ENCODE results near the gene CRYGN. TPM values are rescaled to one million over a fixed set of nuclear protein-coding genes. Genes with fewer than 3 reads are reported as not detected.

CRYGN gene
- total and polyA plus RNA-seq, 9 of the 15 experiments (the other 6 are each of a cell fraction or from before 2014, with no cell fraction given), result not detected

- TF ChIP-seq, protein P1, sequence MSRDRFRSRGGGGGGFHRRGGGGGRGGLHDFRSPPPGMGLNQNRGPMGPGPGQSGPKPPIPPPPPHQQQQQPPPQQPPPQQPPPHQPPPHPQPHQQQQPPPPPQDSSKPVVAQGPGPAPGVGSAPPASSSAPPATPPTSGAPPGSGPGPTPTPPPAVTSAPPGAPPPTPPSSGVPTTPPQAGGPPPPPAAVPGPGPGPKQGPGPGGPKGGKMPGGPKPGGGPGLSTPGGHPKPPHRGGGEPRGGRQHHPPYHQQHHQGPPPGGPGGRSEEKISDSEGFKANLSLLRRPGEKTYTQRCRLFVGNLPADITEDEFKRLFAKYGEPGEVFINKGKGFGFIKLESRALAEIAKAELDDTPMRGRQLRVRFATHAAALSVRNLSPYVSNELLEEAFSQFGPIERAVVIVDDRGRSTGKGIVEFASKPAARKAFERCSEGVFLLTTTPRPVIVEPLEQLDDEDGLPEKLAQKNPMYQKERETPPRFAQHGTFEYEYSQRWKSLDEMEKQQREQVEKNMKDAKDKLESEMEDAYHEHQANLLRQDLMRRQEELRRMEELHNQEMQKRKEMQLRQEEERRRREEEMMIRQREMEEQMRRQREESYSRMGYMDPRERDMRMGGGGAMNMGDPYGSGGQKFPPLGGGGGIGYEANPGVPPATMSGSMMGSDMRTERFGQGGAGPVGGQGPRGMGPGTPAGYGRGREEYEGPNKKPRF (IDR thresholded peaks at IDR 0.05; ENCODE audit: low read depth, low read length), result no peak
Observed at GRCh38 chr7:151472644-151473380, 32.9 kb upstream of the CRYGN start (continued).

- H3K27ac ChIP-seq (ENCODE audit: extremely low read depth, low read depth, low read length), result no peak overlapping the region
- intact Hi-C loops (cut with micrococcal nuclease), result no loop called here
- no peaks in the 10 kb centered on the region for H4K20me1 ChIP-seq (replicated peaks; ENCODE audit: control insufficient read depth, insufficient read depth, low read length)
- H3K4me2 ChIP-seq (ENCODE audit: insufficient read depth, low read length), result no peak overlapping the region
- ChIA-PET CTCF (ENCODE audit: low intra/inter-chr PET ratio) (no interaction called here), POLR2A (interaction anchor here (0.6 to 2.3 kb wide), 5 partner anchors 8 to 46 kb away, joined by 3 to 6 read pairs (median 4); no protein-coding TSS in a partner anchor)
- no peak overlapping the region for H2AFZ ChIP-seq (ENCODE audit: low read depth, low read length)
- in situ Hi-C loops (cut with MboI), result no loop called here
- TF ChIP-seq MBD2 (IDR thresholded peaks at IDR 0.05; ENCODE audit: borderline replicate concordance, low read depth), result no peak
- TF ChIP-seq ZNF764 (CRISPR knock-in tag; IDR thresholded peaks at IDR 0.05; ENCODE audit: low read depth), result no peak
- TF ChIP-seq ILF3 (IDR thresholded peaks at IDR 0.05; ENCODE audit: borderline replicate concordance), result no peak
- no peak for TF ChIP-seq FOXA3 (CRISPR knock-in tag; conservative IDR thresholded peaks at IDR 0.05 in 1 of 2, IDR thresholded peaks at IDR 0.05 in 1 of 2)
- no peak for TF ChIP-seq ZNF143 (CRISPR knock-in tag; IDR thresholded peaks at IDR 0.05)
- no peak for TF ChIP-seq FOXP1 (CRISPR knock-in tag; IDR thresholded peaks at IDR 0.05)
- TF ChIP-seq U2AF2 (optimal IDR thresholded peaks at IDR 0.05; ENCODE audit: low read depth, low read length), result no peak
- no peak for TF ChIP-seq PRMT5 (CRISPR knock-in tag; IDR thresholded peaks at IDR 0.05)
- no peak for TF ChIP-seq MECOM (CRISPR knock-in tag; IDR thresholded peaks at IDR 0.05)
- TF ChIP-seq, protein P2, sequence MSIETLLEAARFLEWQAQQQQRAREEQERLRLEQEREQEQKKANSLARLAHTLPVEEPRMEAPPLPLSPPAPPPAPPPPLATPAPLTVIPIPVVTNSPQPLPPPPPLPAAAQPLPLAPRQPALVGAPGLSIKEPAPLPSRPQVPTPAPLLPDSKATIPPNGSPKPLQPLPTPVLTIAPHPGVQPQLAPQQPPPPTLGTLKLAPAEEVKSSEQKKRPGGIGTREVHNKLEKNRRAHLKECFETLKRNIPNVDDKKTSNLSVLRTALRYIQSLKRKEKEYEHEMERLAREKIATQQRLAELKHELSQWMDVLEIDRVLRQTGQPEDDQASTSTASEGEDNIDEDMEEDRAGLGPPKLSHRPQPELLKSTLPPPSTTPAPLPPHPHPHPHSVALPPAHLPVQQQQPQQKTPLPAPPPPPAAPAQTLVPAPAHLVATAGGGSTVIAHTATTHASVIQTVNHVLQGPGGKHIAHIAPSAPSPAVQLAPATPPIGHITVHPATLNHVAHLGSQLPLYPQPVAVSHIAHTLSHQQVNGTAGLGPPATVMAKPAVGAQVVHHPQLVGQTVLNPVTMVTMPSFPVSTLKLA (conservative IDR thresholded peaks at IDR 0.05), result no peak
- TF ChIP-seq RBM15 (IDR thresholded peaks at IDR 0.05; ENCODE audit: insufficient read depth, low read length), result no peak
- no peak for TF ChIP-seq ZNF384 (IDR thresholded peaks at IDR 0.05; ENCODE audit: low read depth, low read length)
- no peak for TF ChIP-seq MAFG (tag; conservative IDR thresholded peaks at IDR 0.05)
- H3K36me3 ChIP-seq (ENCODE audit: control insufficient read depth, insufficient read depth, low read length), result peaks cover 95% of the 10 kb centered on the region
- ATAC-seq, result no peak
- no peak for DNase-seq (ENCODE audit: extremely low read depth in 1 of 4, low spot score in 3 of 4)
- H3K9me3 ChIP-seq (replicated peaks; ENCODE audit: control insufficient read depth, insufficient read depth, low read depth, low read length), result no peaks in the 10 kb centered on the region
- WGBS (ENCODE audit: insufficient coverage, low coverage, missing lambda C conversion rate), result 95% methylated on average over 2 of the region's 2 CpGs
- H3K79me2 ChIP-seq (ENCODE audit: control insufficient read depth, insufficient read depth, low read length), result peaks cover 15% of the 10 kb centered on the region
- H3K9ac ChIP-seq (ENCODE audit: insufficient read depth in 1 of 2, low read depth in 2 of 2, low read length in 2 of 2), result no peak overlapping the region
- H3K4me1 ChIP-seq (replicated peaks in 1 of 2; ENCODE audit: control insufficient read depth in 2 of 2, insufficient read depth in 2 of 2, low read length in 2 of 2), result 0 out of 5 replicates have a peak, but pooled peaks cover 0 to 3% of the 10 kb centered on the region in 2 experiments
- no peak for FAIRE-seq
- H3K9me1 ChIP-seq (ENCODE audit: control insufficient read depth, insufficient read depth, low read length), result no peaks in the 10 kb centered on the region
- H3K27me3 ChIP-seq (ENCODE audit: control insufficient read depth in 2 of 2, insufficient read depth in 2 of 2, low read length in 2 of 2), result no peaks in the 10 kb centered on the region
- BruUV-seq (replicated peaks), result no TSS peak
- no peak overlapping the region for H3K4me3 ChIP-seq
Observed at GRCh38 chr7:151470711-151471110, 30.8 kb upstream of the CRYGN start.
